GF-D8 (cell line): Measurements from ENCODE around the gene HIGD1B.
"Not testable (repeated sequence)": the region's sequence is repeated elsewhere in the genome, so short reads cannot be mapped to it uniquely, and the experiment has no call there.

Source experiments
- DNase-seq: peaks from one replicate; lab custom pipeline; 2025; lab: John Stamatoyannopoulos, UW

Gene HIGD1B

DNA sequence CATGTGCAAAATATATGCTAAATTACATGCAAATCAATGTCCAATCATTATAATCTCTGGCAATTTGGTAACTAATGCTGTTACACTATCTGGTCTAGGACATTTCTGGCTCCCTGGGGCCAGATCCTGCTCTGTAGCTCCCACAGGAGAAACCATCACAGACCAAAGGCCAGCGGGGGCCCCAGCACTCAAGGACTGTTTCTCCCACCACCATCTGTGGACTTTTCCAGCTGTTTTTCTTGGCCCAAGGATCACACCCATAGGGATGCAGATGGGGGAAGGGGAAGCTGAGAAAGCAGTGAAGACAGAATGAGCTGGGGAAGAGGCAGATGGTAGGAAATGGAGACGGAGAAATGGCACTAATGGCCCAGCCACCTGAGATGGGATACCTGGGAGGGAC, at the start of gene HIGD1B:
HIGD1B (plus strand) TSS at position 298 of the 400 bp plus-strand sequence. CDS start 270 bp downstream, outside the sequence.
- no peak for DNase-seq

DNA sequence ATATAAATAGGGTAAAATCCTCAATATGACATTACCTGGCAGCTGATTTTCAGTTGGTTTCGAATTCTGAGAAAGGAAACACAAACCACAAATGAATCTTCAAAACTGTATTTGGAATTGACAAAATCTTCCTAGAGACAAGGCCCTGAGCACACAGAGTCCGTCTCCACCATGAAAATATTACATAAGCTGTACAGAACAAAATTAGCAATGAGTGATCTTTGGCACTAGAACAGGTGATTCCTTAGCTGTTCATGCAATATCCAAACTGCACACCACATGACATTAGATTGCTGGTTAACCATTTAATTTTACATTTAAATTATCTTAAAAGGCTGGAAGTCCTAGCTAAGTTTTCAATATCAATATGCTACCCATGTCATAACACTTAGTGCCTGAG, 49.3 kb upstream of the HIGD1B start:
- no peak for DNase-seq

DNA sequence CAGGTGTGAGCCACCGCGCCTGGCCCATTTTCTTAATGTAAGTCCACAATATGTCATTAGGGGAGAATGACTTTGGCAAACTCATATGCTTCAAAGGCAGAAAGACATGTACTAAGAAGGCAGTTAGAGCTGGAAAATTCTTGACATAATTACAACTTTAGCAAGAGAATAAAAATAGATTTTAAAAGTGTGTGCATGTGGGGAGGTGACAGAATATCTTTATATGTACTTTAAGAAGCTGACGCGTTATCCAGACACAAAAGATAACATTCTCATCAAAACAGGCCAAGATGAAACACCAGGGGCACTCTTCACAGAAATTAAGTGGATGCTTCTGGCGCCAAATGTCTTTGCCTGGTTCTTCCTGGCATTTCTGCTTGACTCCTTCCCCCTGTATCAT, 45.8 kb upstream of the HIGD1B start:
- no peak for DNase-seq

GRCh38 chr17:44804302-44805089, 43.2 kb upstream of the HIGD1B start:
- DNase-seq = no peak

DNA sequence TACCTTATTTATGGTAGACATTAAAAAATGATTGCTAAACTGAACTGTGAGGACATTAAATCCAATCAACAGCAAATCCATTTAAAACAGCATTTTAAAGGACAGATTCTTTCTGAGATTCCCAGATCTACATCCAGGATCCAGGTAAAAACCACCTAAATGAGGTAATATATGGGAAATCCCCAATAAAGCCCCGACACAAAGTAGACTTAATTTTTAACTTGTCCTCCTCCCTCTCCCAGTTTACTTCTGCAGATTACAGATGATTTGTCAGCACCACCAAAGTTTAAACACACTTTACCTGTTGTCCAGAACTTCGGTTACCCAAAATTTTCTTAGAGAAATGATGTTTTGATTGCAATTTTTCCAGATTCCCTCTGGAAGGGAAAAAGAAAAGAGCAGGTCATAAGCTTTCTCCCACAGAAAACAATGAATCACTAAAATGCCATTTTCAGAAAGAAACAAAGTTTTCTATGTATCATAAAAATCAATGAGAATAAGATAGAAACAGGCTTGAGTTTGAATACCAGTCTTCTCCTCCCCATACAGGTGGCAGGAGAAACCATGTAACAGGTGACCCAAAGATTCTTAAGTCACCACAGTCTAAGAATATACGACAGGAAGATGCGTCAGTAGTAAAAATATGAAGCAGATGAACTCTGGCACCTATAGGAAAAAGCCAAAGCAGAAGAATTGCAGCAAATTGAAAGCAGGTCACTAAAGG, 40.4 kb upstream of the HIGD1B start:
- DNase-seq = no peak

DNA sequence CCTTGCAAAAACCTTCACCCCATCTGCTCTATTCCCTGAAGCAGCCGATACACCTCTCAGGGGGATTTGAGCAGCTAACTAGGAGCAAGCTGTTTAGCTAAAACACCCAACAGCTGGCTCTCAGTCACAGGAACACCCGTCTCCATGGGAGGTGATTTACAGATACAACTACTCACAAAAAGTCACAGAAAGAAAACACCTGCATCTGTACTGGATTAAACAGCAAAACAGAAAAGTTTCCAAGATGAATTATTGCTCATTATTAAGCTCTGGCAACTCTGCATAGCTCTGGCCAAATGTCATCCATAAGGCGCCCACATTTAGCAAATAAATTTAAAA, 39.9 kb upstream of the HIGD1B start:
- DNase-seq = no peak

GRCh38 chr17:44808156-44808555, 39.5 kb upstream of the HIGD1B start:
- no peak for DNase-seq

DNA sequence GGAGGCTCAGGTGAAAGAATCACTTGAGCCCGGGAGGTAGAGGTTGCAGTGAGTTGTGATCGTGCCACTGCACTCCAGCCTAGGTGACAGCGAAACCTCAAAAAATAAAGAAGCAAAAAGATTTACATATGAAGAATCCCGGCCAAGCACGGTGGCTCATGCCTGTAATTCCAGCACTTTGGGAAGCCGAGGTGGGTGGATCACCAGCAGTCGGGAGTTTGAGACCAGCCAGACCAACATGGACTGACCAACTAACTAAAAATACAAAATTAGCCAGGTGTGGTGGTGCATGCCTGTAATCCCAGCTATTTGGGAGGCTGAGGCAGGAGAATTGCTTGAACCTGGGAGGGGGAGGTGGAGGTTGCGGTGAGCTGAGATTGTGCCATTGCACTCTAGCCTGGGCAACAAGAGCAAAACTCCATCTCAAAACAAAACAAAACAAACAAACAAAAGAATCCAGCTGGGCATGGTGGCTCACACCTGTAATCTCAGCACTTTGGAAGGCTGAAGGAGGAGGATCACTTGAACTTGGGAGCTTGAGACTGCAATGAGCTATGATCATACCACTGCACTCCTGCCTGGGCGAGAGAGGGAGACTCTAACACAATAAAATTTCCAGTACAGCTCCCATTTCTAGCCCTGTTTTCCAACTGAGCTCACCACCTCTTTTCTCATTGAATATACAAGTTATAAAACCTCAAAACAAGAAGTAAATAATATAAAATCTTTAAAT, 38.9 kb upstream of the HIGD1B start:
- DNase-seq = not testable (repeated sequence)

GRCh38 chr17:44812263-44812662, 35.4 kb upstream of the HIGD1B start:
- DNase-seq = no peak

DNA sequence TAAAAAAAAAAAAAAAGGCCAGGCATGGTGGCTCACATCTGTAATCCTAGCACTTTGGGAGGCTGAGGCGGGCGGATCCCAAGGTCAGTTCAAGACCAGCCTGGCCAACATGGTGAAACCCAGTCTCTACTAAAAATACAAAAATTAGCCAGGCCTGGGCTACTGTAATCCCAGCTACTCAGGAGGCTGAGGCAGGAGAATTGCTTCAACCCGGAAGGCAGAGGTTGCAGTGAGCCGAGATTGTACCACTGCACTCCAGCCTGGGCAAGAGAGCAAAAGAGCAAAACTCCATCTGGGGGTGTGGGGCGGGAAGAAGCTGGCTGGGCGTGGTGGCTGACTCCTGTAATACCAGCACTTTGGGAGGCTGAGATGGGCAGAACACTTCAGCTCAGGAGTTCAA, 29.2 kb upstream of the HIGD1B start:
- DNase-seq = not testable (repeated sequence)

GRCh38 chr17:44820631-44821212, 27.0 kb upstream of the HIGD1B start:
- DNase-seq = no peak

DNA sequence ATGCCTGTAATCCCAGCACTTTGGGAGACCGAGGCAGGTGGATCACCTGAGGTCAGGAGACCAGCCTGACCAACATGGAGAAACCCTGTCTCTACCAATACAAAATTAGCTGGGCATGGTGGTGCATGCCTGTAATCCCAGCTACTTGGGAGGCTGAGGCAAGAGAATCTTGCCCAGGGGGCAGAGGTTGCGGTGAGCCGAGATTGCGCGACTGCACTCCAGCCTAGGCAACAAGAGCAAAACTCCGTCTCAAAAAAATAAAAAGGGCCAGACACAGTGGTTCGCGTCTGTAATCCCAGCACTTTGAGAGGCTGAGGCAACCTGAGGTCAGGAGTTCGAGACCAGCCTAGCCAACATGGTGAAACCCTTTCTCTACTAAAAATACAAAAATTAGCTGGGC, 22.4 kb upstream of the HIGD1B start:
- DNase-seq = not testable (repeated sequence)

- no peak for DNase-seq
These were observed 21.4 kb upstream of the HIGD1B start for GRCh38 chr17:44826123-44826790.

GRCh38 chr17:44827863-44828262, 19.8 kb upstream of the HIGD1B start:
- no peak for DNase-seq

DNA sequence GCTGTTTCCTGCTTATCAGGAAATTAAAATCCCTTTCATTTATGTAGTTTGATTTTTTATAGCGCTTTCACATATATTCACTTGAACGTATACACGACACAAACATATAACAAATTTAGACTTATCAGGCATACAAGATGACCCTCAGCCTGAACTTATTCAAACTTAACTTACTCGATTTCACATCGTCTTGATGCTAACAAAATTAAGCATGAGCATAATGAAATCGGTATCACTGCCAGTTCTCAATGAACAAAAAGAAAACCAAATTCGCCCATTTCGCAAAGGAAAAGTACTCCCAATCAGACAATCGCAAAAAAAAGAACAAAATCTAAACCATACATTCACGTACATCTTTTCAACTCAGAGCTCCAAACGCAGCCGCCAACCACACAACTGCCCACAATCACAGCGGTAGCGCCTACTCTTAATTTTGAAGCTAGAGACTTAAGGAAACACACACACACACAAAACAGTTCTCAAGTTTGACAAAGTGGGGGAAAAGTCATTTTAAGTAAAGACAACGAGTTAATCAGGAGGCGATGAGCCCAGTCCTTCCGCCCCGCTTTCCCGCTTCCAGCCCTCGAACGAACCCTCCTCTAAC, 18.7 kb upstream of the HIGD1B start:
- DNase-seq = no peak

DNA sequence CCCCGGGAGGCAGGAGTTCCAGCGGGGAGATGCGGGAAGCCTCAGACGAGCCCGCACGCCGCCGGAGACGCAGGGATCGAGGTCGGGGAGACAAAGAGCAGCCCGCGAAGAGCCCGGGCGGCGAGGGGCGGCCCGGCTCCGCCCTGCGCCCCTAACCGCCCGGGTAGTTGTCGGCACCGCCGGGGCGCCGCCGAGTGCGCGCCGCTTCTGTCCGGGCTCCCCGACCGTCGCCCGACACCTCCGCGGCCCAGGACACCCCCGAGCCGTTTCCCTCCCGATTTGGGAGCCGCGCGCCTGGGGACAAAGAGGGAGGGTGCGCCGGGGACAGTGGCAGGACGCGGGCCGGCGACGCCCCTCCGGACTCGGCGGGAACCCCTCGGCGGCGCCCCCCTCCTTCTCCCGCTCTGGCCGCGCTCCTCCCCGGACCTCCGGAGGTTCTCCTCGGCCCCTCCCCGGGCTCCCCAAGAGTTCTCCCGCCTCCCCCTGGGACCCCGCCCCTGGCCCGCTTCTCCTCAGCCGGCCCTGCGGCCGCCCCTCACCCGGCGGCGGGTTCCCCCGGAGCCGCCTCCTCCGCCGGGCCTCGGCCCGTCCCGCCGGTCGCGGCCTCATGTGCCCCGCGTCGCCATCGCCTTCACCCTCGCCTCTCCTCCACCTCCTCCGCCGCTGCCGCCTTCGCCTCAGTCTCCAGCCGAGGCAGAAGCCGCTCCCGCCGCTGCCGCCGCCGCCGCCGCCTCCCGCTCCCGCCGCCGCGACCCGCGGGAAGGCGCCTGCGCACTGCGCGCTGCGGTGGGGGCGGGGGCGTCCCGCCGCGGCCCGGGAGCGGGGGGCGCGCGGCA, 17.9 kb upstream of the HIGD1B start, which contains the start of gene GJC1:
GJC1 (minus strand) TSS at position 765 of the 836 bp plus-strand sequence. CDS start 24,470 bp downstream, outside the sequence.
- no peak for DNase-seq

- no peak for DNase-seq
These were observed 17.1 kb upstream of the HIGD1B start for GRCh38 chr17:44830359-44831288.

DNA sequence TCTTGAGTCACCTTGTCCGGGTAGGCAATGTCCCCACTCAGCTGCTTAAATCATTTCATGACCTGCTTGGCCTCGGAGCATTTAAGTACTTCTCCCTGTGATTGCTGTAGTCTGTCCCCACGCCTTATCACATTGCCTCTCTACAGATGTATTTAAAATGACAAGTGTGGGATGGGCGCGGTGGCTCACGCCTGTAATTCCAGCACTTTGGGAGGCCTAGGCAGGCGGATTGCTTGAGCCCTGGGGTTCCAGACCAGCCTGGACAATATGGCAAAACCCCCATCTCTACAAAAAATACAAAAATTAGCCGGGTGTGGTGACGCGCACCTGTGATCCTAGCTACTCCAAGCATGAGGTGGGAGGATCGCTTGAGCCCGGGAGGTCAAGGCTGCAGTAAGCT, 16.3 kb upstream of the HIGD1B start:
- DNase-seq = no peak

DNA sequence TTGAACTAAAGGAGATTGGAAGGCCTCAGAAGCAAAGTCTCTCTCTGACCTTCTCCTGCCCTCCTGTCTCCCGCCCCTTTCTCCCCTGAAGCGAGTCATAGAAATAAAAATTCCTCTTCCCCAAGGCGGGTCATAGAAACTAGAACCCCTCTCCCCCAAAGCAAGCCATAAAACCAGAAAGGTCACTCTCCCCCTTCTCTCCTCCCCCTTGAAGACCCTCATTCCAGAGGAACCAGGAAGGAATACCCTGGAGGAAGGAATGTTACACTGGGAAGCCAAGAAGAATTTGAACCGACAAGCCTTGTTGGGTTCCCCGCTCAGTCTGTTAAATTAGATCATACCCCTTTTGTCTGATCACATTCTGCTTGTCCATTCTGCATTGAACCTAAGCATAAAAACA, 14.9 kb upstream of the HIGD1B start:
- no peak for DNase-seq
